Fibroblast of the aortic adventitia (primary cell): Measurements from ENCODE around the gene NCBP1. TPM values are rescaled to one million over a fixed set of nuclear protein-coding genes. Genes with fewer than 3 reads are reported as not detected.
A peak's percentile ranks its signal among the peaks of the same experiment; 100 is the strongest.
"Not testable (repeated sequence)": the region's sequence is repeated elsewhere in the genome, so short reads cannot be mapped to it uniquely, and the experiment has no call there.

Experiments
- DNase-seq: peaks from one replicate; pipeline ENCODE4 v3.0.0-alpha.2; 2010; ENCODE audit warnings: low read depth
- H3K4me3 ChIP-seq: 2 replicates; pipeline ENCODE4 v1.5.1; 2011; ENCODE audit warnings: low read depth, mild to moderate bottlenecking, control low read depth, low read length, moderate library complexity
- total RNA-seq: library from RNA; depleted of rRNA; stranded (reverse); fragments of >200 nt; gene quantifications from 2 replicates; pipeline ENCODE4 v1.2.3, GENCODE V29; 2012; ENCODE audit warnings: low replicate concordance
- TF ChIP-seq, protein P1 (sequence below): IDR thresholded peaks from 2 replicates; pipeline ENCODE4 v1.5.1; 2011; ENCODE audit warnings: mild to moderate bottlenecking, low read length, control low read depth, inconsistent platforms; ENCODE audit not compliant: insufficient read depth

The NCBP1 gene
- total RNA-seq, 1 donor: 43.3 TPM

DNA sequence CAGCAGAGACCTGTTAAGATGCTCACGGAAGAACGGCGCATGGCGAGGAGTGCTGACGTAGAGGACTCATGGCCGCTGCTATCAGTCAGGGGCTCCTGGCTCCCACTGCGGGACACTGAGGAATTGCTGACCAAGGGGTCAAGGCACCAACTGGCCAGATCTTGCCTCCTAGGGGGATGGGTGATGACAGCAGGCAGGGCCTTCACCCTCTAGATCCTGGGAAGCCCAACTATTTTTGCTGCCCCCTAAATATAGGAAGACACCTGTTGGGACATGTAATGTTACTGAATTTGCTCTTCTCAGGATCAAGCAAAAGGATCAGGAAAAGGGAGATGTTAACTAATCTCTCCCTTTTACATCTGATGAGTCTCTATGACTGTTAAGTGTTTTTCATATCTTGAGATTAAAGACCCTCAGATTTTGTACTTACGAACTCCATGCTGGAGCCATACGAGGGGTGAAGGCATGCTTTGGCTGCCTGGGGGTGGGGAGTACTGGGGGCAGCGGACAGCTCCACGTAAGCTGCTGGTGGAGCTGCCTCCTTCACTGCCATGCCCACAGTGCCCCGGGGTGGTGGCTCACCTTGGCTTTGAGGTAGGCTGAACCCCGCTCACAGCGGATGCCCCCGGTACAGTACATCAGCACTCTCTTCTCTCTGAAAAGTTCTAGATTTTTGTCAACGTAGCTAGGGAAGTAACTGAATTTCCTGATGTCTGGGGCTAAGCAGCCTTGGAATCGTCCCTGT, 28.5 kb upstream of the NCBP1 start:
- TF ChIP-seq, protein P1, sequence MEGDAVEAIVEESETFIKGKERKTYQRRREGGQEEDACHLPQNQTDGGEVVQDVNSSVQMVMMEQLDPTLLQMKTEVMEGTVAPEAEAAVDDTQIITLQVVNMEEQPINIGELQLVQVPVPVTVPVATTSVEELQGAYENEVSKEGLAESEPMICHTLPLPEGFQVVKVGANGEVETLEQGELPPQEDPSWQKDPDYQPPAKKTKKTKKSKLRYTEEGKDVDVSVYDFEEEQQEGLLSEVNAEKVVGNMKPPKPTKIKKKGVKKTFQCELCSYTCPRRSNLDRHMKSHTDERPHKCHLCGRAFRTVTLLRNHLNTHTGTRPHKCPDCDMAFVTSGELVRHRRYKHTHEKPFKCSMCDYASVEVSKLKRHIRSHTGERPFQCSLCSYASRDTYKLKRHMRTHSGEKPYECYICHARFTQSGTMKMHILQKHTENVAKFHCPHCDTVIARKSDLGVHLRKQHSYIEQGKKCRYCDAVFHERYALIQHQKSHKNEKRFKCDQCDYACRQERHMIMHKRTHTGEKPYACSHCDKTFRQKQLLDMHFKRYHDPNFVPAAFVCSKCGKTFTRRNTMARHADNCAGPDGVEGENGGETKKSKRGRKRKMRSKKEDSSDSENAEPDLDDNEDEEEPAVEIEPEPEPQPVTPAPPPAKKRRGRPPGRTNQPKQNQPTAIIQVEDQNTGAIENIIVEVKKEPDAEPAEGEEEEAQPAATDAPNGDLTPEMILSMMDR: no peak
- DNase-seq: no peak
- no peak overlapping the region for H3K4me3 ChIP-seq

DNA sequence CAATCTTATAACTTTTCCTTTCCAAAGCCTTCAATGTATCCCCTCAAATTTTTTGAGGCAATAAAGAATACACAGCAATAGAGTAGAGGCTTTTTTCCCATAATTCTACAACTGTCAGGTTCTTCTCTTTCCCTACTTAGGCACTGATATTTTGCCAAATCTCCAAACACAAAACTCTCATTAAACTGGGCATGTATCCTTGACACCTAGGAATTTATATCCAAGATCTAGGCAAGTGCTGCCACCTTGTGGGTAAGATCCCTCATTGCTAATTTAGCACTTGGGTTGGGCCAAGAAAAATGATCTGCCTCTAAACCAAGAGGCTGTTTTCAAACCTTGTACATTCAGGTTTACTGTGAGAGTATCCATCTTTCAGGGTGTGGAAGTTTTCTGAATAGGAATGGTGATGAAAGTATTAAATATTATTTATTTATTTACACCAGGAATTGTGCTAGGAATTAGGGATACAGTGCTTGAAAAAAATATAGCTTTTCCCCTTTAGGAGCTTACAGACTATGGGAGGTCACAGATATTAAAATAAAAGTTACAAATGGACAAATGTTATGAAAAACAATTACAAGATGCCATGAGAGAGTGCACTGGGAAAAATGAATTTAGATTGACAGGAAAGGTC, 18.1 kb upstream of the NCBP1 start:
- H3K4me3 ChIP-seq: no peak overlapping the region
- TF ChIP-seq, protein P1: peak; percentile 76
- DNase-seq: peak; percentile 78

DNA sequence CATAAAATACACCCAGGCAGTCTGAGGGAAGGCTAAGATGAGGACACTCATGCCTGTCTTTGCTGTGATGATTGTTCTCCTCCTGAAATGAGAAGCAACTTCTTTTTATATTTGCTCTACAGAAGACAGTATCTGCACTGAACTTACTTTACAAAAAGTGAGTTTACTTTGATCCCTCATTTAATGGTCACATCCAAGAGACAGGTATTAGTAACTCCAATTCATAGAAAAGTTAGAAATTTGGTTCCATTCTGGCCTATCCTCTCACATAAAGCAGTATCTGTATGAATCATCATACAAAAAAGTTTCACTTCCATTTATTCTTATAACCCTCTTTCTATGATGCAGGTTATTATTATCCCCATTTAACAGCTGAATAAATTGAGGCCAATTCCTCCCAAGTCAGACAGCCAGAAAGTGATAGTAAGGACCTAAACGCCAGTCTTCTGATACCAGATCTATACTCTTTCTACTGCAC, 15.6 kb upstream of the NCBP1 start:
- TF ChIP-seq, protein P1: no peak
- H3K4me3 ChIP-seq: no peak overlapping the region
- no peak for DNase-seq

DNA sequence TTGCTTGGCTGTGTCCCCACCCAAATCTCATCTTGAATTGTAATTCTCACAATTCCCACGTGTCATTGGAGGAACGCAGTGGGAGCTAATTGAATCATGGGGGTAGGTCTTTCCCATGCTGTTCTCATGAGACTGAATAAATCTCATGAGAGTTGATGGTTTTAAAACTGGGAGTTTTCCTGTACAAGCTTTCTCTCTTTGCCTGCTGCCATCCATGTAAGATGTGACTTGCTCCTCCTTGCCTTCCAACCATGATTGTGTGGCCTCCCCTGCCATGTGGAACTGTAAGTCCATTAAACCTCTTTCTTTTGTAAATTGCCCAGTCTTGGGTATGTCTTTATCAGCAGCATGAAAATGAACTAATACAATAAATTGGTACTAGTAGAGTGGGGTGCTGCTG, 13.6 kb upstream of the NCBP1 start:
- H3K4me3 ChIP-seq, DNase-seq: not testable (repeated sequence)

DNA sequence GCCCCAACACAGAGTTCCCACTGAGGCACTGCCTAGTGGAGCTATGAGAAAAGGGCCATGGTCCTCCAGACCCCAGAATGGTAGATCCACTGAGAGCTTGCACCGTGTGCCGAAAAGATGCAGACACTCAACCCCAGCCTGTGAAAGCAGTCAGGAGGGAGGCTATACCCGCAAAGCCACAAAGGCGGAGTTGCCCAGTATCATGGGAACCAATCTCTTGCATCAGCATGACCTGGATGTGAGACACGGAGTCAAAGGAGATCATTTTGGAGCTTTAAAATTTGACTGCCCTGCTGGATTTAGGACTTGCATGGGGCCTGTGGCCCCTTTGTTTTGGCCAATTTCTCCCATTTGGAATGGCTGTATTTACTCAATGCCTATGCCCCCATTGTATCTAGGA, 11.1 kb upstream of the NCBP1 start:
- not testable (repeated sequence) for H3K4me3 ChIP-seq, DNase-seq

- TF ChIP-seq, protein P1: no peak
- no peak overlapping the region for H3K4me3 ChIP-seq
Observed at GRCh38 chr9:97623946-97624345, 9.7 kb upstream of the NCBP1 start.

DNA sequence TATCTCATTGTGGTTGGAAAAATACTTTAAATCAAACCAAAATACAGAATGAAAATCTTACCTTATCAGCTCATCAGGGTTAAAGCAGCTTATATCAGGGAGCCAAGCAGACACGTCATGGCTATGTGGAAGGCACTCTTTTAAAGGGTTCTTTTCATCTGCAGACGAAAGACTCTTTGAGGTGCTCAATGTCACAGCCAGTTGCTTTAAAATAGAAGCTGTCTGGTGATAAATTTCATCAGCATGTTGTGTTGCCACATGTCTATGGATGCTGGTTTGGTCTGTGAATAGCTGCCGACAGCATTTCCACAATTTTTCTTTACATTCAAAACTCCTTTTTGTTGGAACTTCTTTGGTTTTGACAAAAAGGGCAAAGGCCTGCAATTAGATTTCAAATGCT, 8.0 kb upstream of the NCBP1 start:
- H3K4me3 ChIP-seq: no peak overlapping the region
- TF ChIP-seq, protein P1: no peak
- DNase-seq: no peak

More at GRCh38 chr9:97623946-97624345, 9.7 kb upstream of the NCBP1 start:
- no peak for DNase-seq
